Measurements from ENCODE around the gene AGMO. TPM values are rescaled to one million over a fixed set of nuclear protein-coding genes. Genes with fewer than 3 reads are reported as not detected.

Gene AGMO
- total and polyA plus RNA-seq, 2 of the 8 experiments (the other 6 are each of a cell fraction or from before 2014, with no cell fraction given) = 0.22 to 0.45 TPM

- CTCF ChIA-PET (ENCODE audit: partially characterized antibody) = no interaction called here
- H3K56ac ChIP-seq (replicated peaks; ENCODE audit: insufficient read length, low read depth, low read length) = no peak overlapping the region
- H3K4me2 ChIP-seq (ENCODE audit: insufficient read depth in 1 of 2, low read depth in 2 of 2, low read length in 2 of 2) = no peak overlapping the region
- no peak overlapping the region for H2BK5ac ChIP-seq (ENCODE audit: low read depth, low read length)
- H2BK20ac ChIP-seq (ENCODE audit: low read length) = no peak overlapping the region
- H3K9me3 ChIP-seq (ENCODE audit: insufficient read depth in 2 of 2, low read depth in 1 of 2, low read length in 1 of 2) = peaks cover 0 to 4% of the 10 kb centered on the region in 2 experiments; a peak in 1 of 4 replicates
- H4K5ac ChIP-seq (ENCODE audit: insufficient read length, low read depth, low read length) = no peak overlapping the region
- H3K23ac ChIP-seq (ENCODE audit: insufficient read length) = no peak overlapping the region
- POLR2A ChIA-PET (ENCODE audit: partially characterized antibody) = no interaction called here
- H3K18ac ChIP-seq (ENCODE audit: extremely low read depth, low read length) = no peak overlapping the region
- no peak overlapping the region for H2AFZ ChIP-seq (ENCODE audit: low read length)
- H4K8ac ChIP-seq (ENCODE audit: extremely low read depth, insufficient read depth, low read length) = no peak overlapping the region
- WGBS, 2 experiments (ENCODE audit: extremely low coverage in 1 of 2, insufficient coverage in 1 of 2, insufficient read length in 1 of 2, insufficient replicate concordance in 2 of 2, low coverage in 1 of 2, low lambda C conversion rate in 2 of 2, missing lambda C conversion rate in 1 of 2) = 99% methylated on average over 5 of the region's 5 CpGs; no CpG with 5 or more reads in 1 of the 2 experiments
- no peaks in the 10 kb centered on the region; the same call in 1 of the 2 replicates for H3K23me2 ChIP-seq (ENCODE audit: low read depth, low read length)
- H3K79me1 ChIP-seq (ENCODE audit: low read depth, low read length) = no peaks in the 10 kb centered on the region
- H3K79me2 ChIP-seq (ENCODE audit: control insufficient read depth in 1 of 2, insufficient read depth in 2 of 2, low read length in 2 of 2) = no peaks in the 10 kb centered on the region
- no peaks in the 10 kb centered on the region for H4K20me1 ChIP-seq (replicated peaks in 1 of 2; ENCODE audit: control insufficient read depth in 1 of 2, insufficient read depth in 2 of 2, low read length in 2 of 2)
- H3K4ac ChIP-seq (replicated peaks; ENCODE audit: insufficient read length, low read depth, low read length) = no peak overlapping the region
- H3K36me3 ChIP-seq (ENCODE audit: control insufficient read depth in 2 of 4, insufficient read depth in 4 of 4, low read length in 3 of 4) = no peaks in the 10 kb centered on the region
- no peak overlapping the region for H3K27ac ChIP-seq (ENCODE audit: low read depth, low read length)
- FAIRE-seq (no peak), DNase-seq (ENCODE audit: low read depth in 1 of 2, low spot score in 2 of 2) (no peak)
- H3K4me1 ChIP-seq (replicated peaks in 1 of 4; ENCODE audit: control insufficient read depth in 3 of 4, insufficient read depth in 4 of 4, low read length in 3 of 4) = no peaks in the 10 kb centered on the region
- no peak overlapping the region for H3K14ac ChIP-seq (ENCODE audit: insufficient read length)
- no peak overlapping the region for H2BK15ac ChIP-seq (ENCODE audit: low read length)
- H3K27me3 ChIP-seq (replicated peaks in 1 of 4; ENCODE audit: control insufficient read depth in 3 of 4, extremely low read depth in 1 of 4, insufficient read depth in 3 of 4, low read length in 3 of 4) = no peaks in the 10 kb centered on the region
- H2BK120ac ChIP-seq (replicated peaks; ENCODE audit: low read depth, low read length) = no peak overlapping the region
- TF ChIP-seq GTF2F1 (IDR thresholded peaks at IDR 0.05; ENCODE audit: borderline replicate concordance, low read depth, low read length) = no peak
- TF ChIP-seq TBP (IDR thresholded peaks at IDR 0.05; ENCODE audit: low read depth, low read length) = no peak
- no peak for TF ChIP-seq RAD21 (IDR thresholded peaks at IDR 0.05 in 1 of 2, conservative IDR thresholded peaks at IDR 0.05 in 1 of 2; ENCODE audit: low read depth in 2 of 2, low read length in 2 of 2)
- TF ChIP-seq BCL11A (IDR thresholded peaks at IDR 0.05; ENCODE audit: low read depth in 2 of 2, low read length in 2 of 2) = no peak
- no peak for TF ChIP-seq CTBP2 (IDR thresholded peaks at IDR 0.05; ENCODE audit: borderline replicate concordance, insufficient read depth, insufficient read length, low read length)
- TF ChIP-seq SIN3A (conservative IDR thresholded peaks at IDR 0.05 in 1 of 2, IDR thresholded peaks at IDR 0.05 in 1 of 2; ENCODE audit: low read depth in 1 of 2, low read length in 2 of 2) = no peak
- no peak for TF ChIP-seq BACH1 (IDR thresholded peaks at IDR 0.05; ENCODE audit: low read length)
- no peak for TF ChIP-seq EGR1 (IDR thresholded peaks at IDR 0.05; ENCODE audit: borderline replicate concordance, low read depth, low read length)
- TF ChIP-seq MAFK (IDR thresholded peaks at IDR 0.05; ENCODE audit: low read depth, low read length) = no peak
- no peak for TF ChIP-seq KDM1A (IDR thresholded peaks at IDR 0.05; ENCODE audit: borderline replicate concordance, low read length)
- no peak for TF ChIP-seq ATF2 (IDR thresholded peaks at IDR 0.05; ENCODE audit: low read length)
- no peak overlapping the region for H3K4me3 ChIP-seq (ENCODE audit: extremely low read depth in 1 of 4, insufficient read depth in 2 of 4, low read depth in 3 of 4, low read length in 4 of 4)
- H2AK5ac ChIP-seq (ENCODE audit: low read depth, low read length) = no peak overlapping the region
- no peak overlapping the region for H3K9ac ChIP-seq (replicated peaks in 1 of 4; ENCODE audit: extremely low read depth in 1 of 4, low read depth in 3 of 4, low read length in 3 of 4)
- no peak overlapping the region for H4K91ac ChIP-seq (replicated peaks; ENCODE audit: insufficient read length, low read length)
- no peak overlapping the region for H2BK12ac ChIP-seq (ENCODE audit: low read depth, low read length)
Observed at GRCh38 chr7:15417341-15417988, 144.3 kb downstream of the AGMO start.
